ENCODE data around the gene MANSC4. TPM values are rescaled to one million over a fixed set of nuclear protein-coding genes. Genes with fewer than 3 reads are reported as not detected.

The MANSC4 gene
- total and polyA plus RNA-seq, 5 donors from 2014 or later: 1.5 to 2.4 (median 1.9) TPM; not detected in 2

Other genes with a start within 250 kb of the MANSC4 start
- not detected for gene REP15, start 83.8 kb downstream of the MANSC4 start, total RNA-seq
- under 1 TPM in 1 of 4 donors, not detected in 3; 0.56 TPM for gene REP15, start 83.8 kb downstream of the MANSC4 start, polyA plus RNA-seq
- 17.8 TPM for gene MRPS35, start 69.4 kb downstream of the MANSC4 start, total RNA-seq
- 10 to 100 TPM; 67.1 to 74.2 (median 67.2) TPM for gene MRPS35, start 69.4 kb downstream of the MANSC4 start, polyA plus RNA-seq
- gene KLHL42, start within 50 bp of the MANSC4 start, total RNA-seq: 23.6 TPM
- gene KLHL42, start within 50 bp of the MANSC4 start, polyA plus RNA-seq: 10 to 100 TPM; 10.6 to 15.0 (median 12.6) TPM
- not detected for gene PTHLH, start 192.5 kb upstream of the MANSC4 start, total RNA-seq
- under 1 TPM in 1 of 4 donors, not detected in 3; 0.15 TPM for gene PTHLH, start 192.5 kb upstream of the MANSC4 start, polyA plus RNA-seq